NOMO-1 treated with dmso at 0.1 percent for 144 hours (cell line): ENCODE measurements around the gene TLR9.
A peak's percentile ranks its signal among the peaks of the same experiment; 100 is the strongest.

Source experiments
- DNase-seq: peaks from one replicate; lab custom pipeline; 2025; ENCODE audit not compliant: unreplicated experiment; lab: John Stamatoyannopoulos, UW

TLR9 gene

DNA sequence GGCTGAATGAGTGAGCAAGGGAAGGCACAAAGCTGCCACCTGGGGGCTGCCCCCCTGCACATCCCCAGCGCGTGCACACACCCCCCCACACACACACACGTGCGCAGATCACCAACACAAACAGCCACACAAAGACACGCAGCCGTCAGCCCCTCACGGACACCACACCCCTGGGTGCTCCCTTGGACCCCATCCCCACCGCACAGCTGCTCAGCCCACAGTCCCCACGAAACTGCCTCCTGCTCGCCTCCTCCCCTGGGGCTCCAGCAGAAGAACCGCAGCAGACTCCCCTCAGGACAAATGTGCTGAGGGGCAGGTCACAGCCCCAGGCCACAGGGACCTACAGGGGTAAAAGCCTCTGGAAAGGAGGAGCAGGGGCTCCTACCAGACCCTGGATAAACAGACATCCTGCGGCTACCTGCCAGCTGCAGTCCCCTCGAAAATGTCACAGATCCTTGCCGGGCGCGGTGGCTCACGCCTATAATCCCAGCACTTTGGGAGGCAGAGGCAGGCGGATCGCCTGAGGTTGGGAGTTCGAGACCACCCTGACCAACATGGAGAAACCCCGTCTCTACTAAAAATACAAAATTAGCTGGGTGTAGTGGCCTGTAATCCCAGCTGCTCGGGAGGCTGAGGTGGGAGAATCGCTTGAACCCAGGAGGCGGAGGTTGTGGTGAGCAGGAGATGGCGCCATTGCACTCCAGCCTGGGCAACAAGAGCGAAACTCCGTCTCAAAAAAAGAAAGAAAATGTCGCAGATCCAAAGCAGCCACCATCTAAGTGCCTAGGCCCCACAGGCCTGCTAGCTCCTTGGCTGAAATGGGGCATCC lies 7.0 kb upstream of the TLR9 start:
- no peak for DNase-seq

DNA sequence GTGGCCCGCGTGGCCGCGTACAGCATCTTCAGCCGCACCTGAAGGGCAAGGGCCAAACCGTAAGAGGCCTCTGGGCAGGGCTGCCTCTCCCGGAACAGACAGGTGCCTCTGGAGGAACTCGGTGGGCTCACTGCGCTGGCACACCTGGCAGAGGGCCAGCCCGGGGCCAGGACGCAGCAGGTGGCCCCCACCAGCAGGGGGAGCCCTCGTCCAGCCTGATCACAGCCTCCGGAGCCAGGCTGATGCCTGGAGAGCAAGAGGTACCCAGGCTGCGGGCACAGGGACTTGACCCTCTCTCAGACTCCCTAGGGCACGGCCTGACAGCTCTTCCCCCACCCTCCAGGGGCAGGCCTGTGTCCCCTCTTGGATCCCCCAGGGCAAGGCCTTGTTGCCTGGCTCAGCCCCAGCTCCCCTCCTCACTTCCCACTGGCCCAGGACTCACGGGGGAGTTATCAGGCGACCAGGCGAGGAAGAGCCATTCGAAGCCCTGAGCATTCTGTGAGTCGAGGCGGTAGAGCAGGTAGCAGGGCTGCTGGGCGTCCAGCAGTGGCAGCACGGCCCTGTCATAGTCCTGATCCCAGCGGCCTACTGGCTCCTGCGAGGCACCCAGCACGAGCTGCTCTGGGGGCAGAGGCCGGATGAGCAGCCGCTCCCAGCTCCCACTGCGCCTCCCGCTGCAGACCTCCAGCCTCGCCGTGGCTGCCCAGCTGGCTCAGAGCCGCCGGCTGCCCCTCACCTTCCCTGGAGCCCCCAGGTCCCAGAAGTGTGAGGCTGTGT lies 6.2 kb upstream of the TLR9 start:
- peak; percentile 33 for DNase-seq

DNA sequence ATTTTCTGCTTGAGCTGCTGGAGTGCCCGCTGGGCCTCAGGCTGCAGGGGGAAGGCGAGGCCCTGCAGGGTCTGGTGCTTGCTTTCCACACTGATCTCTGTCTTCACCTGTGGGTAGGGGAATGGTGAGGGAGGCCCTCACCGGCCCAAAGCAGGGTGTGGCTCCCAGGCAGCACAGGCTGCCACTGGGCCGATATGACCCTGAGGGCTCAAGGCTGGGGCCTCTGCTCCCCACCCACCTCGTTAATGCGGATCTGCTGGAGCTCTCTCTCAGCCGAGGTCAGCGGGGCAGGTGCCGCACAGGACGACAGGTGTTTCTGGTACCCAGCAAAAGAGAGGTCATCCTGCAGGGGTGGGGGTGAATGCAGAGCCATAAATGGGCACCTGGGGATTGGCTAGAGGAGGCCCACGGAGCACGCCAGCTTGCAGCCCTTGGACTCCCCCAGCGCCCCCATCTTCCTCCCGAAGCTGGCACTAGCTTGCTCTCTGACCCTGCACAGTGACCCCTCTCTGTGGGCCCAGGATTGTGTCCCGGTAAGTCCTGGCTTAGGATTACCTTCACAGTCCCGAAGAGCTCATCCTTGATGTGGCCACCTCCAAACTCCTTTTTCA lies 5.5 kb upstream of the TLR9 start:
- DNase-seq = no peak

DNA sequence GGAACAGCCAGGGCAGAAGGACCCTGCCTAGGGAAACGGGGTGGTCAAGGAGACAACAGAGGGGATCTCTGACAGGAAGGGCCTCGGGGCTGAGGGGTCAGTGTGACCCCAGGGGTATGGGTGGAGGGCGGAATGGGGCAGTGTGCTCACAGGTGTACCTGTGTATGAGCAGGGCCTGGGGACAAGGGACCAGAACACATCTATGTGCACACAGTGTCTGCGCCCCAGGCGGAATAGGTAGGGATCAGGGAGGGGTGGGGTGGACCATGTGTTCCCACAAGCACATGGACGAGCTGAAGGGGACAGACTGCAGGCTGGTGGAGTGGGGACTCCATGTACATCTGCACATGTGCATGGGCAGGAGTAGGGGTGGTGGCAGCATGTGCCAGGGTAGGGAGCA lies 5.0 kb upstream of the TLR9 start:
- DNase-seq = no peak

DNA sequence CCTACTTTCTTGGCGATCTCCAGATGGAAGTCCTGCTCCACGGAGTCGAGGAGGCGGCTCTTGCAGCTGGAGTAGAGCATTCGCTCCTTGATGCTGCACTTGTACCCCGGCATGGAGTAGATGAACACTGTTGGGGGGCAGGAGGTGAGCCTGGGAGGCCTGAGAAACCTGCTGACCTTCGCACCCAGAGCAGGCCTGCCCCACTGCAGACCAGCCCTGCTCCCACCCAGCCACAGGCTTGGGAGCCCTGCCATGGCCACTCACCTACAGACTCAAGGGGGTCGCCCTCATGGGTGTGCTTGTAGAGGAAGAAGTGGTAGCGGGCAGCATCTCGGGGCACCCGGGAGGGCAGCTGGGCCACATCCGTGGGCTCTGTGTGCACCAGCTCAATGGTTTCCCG lies 4.2 kb upstream of the TLR9 start:
- no peak for DNase-seq

DNA sequence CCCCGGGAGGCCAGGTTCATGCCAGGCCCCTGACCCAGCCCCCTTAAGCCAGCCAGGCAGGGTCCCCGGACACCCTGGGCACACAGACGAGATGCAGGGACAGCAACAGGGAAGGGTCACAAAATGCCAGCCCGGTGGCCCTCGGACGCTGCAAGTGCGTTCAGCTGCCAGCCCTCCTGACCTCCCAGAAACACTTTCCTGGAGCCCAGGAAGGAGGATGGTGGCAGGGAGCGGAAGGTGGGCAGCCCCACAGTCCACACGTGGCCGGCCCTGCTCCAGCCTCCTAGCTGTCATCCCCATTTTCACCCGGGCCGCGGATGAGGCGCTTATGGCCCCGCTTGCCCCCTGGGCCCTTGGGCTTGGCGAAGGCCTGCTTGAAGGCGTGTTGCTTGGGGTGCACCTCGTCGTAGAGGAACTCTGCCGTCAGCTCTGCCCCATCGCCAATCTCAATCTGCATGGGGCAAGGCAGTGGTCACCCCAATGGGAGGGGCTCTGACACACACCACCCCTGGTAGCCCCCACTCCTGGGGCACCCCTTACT lies 3.4 kb upstream of the TLR9 start:
- no peak for DNase-seq

DNA sequence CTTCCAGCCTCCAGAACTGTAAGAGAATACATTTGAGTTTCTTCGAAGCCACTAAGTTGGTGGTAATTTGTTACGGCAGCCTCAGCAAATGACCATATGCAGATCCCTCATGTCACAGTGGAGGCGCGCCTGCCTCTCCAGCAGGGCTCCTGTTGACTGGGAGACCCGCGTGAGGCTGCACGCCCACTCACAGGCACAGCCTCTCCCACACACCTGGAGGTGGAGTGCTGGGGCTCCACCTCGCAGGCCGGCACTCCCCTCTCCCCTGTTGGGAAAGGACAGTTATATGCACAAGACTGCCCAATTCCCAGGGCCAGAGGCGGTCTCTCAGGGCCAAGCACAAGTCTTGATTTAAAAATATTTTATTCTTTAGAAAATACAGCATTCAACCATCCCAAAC lies 2.8 kb upstream of the TLR9 start:
- DNase-seq = no peak

DNA sequence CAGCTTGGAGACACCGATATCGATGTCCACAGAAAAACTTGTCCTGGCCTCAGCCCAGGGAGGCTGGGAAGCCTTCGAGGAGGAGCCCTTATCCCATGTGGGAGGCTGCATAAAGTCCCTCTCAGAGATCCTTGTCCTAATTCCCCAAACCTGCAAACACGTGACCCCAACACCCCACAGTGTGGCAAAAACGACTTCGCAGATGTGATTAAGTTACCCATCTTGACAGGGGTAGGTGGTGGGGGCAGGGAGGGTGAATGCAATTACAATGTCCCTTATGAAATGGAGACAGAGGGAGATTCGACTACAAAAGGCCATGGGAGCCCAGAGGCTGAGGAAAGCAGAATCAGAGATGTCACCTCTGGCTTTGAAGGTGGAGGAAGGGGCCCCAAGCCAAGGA lies 2.3 kb upstream of the TLR9 start:
- DNase-seq = no peak

DNA sequence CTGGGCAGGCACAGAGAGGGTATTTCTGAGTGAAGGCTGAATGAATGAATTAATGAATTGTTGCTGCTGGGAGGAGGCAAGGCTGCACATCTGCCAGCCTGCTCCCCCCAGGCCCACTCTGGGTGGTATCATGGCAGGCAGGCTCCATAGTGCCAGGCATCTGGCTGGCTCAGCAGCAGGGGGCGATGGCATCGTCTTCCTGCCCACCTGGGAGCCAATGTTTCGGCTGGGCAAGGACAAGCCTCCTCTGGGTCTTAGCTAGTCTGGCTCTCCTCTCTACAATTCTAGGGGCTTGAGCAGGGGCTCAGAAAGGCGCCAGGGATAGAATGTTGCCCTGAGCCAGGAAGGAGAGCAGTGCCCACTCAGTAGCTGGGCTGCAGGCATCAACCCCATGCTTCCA lies 1.7 kb upstream of the TLR9 start:
- DNase-seq = no peak

DNA sequence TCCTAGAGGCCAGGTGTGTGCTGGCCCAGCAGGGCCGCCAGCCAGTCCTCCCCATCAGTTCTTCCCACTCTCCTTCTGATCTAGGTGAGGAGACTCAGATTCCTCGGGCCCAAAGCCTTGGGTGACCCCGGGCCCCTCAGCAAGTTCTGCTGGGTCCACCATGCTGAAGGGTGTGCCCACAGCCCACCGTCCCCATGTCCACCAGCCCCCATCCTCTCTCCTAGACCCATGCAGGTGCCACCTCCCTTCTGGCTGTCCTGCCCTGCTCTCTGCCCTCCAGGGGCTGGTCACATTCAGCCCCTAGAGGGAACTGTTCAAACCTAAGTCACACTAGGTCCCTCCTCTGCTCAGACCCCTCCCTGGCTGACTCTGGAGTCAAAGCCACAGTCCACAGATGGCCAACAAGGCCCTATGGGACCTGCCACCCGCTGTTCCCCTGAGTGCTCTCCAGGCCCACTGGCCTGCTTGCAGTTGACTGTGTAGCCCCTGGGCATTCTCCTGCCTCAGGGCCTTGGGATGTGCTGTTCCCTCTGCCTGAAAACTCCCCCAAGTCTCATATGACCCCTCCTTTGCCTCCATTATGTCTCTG lies 878 bp upstream of the TLR9 start:
- no peak for DNase-seq

DNA sequence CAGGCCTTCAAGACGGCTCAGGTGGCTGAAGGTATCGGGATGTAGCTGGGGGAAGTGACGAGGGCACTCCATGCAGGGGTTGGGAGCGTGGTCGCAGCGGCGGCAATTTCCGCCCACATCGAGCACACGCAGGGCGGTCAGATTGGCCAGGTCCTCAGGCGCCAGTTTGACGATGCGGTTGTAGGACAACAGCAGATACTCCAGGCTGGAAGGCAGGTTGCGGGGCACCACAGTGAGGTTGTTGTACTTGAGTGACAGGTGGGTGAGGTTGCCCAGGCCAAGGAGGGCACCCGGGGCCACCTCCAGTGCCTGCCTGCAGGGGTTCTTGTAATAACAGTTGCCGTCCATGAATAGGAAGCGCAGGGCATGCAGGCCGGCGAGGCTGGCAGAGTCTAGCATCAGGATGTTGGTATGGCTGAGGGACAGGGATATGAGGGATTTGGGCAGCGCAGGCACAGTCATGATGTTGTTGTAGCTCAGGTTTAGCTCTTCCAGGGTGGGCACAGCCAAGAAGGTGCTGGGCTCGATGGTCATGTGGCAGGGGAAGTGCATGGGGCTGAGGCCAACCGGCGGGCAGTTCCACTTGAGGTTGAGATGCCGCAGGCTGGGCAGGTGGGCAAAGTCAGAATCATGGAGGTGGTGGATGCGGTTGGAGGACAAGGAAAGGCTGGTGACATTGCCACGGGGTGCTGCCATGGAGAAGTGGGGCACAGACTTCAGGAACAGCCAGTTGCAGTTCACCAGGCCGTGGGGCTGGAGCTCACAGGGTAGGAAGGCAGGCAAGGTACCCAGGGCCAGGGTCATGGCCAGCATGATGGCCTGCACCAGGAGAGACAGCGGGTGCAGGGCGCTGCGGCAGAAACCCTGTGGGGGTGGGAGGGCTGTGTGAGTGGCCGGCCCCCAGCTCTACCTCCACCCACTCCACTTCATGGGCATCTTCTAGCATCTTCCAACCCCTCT lies 1.7 kb downstream of the TLR9 start:
- no peak for DNase-seq

DNA sequence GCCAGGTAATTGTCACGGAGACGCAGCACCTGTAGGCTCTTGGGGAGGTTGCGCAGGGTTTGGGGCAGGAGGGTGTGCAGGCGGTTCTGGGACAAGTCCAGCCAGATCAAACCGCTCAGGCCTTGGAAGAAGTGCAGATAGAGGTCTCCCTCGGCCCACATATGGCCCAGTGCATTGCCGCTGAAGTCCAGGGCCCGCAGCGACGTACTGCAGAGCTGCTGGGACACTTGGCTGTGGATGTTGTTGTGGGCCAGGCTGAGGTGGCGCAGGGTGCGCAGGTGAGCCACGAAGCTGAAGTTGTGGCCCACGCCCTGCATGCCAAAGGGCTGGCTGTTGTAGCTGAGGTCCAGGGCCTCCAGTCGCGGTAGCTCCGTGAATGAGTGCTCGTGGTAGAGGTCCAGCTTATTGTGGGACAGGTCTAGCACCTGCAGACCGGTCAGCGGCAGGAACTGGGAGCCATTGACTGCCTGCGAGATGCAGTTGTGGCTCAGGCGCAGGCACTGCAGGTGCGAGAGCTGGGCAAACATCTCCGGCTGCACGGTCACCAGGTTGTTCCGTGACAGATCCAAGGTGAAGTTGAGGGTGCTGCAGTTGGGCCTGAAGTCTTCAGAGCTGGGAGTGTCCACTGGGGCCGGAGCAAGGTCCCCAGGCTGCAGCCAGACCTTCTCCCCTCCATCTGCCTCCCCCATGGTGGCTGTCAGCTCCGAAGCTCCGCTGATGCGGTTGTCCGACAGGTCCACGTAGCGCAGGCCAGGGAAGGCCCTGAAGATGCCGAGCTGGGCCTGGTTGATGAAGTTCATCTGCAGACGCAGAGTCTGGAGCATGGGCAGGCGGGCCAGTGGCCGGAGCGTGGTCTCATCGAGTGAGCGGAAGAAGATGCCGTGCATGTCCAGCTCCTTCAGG lies 2.9 kb downstream of the TLR9 start:
- no peak for DNase-seq

DNA sequence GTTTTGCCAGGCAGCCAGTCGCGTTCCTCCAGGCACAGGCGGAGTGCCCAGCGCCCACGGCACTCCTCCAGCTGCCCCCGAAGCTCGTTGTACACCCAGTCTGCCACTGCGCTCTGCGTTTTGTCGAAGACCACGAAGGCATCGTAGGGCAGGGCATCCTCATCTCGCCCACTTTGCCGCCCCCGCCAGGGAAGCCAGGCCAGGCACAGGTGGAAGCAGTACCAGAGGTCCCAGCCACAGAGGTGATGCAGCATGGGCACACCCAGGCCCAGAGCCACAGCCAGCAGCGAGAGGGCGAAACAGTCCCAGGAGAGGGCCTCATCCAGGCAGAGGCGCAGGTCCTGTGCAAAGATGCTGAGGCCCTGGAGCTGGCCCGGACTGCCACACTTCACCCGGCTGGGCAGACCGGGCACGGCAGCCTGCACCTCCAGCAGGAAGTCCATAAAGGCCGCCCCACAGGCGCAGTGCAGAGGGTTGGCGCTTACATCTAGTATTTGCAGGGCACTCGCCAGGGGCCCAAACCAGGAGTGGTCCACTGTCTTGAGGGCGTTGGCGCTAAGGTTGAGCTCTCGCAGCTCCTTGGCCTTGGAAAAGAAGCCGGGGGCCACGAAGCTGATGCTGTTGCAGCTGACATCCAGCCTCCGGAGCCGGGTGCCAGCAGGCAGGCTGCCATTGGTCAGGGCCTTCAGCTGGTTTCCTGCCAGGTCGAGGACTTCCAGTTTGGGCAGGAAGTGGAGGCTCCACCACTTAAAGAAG lies 3.7 kb downstream of the TLR9 start:
- no peak for DNase-seq

DNA sequence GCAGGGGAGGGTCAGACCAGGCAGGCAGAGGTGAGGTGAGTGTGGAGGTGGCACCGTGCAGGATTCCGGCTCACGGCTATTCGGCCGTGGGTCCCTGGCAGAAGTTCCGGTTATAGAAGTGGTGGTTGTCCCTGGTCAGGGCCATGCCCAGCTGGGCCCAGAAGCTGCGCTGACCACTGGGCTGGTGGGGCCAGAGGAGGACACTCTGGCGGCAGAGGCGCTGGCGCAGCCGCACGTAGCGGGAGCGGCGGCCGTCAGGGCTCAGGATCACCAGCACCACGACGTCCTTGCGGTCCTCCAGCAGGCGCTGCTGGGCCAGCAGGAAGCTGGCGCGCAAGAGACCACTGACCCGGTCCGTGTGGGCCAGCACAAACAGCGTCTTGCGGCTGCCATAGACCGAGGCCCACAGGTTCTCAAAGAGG lies 4.3 kb downstream of the TLR9 start:
- DNase-seq = no peak

DNA sequence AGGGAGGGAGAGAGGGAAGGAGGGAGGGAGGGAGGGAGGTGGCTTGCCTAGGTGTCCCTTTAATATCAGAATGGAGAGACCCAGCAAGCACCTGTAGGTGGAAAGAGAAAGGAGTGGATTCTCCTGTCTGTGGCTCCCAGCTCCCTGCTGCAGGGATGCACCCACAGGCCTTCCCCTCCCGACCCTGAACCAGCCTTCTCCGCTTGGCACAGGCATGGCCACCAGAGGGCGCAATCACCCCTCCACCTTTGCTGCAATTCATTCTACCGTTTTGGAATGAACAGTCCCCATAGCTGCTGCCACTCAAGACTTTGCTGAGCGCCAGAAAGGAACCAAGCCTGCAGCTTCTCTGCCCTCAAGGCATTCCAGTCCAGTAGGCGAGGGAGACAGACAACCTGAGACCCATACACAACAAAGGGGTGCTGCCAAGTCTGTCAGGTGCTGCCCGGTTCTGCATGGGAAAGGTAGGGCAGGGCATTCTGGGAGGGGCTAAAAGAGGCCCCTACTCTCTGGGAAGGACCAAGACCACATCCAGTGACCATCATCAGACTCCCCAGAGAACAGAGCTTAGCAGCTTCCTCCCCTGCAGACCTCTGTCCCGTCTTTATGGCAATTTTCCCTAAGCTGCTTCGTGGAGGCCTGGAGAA lies 4.9 kb downstream of the TLR9 start:
- DNase-seq = peak; percentile 71

DNA sequence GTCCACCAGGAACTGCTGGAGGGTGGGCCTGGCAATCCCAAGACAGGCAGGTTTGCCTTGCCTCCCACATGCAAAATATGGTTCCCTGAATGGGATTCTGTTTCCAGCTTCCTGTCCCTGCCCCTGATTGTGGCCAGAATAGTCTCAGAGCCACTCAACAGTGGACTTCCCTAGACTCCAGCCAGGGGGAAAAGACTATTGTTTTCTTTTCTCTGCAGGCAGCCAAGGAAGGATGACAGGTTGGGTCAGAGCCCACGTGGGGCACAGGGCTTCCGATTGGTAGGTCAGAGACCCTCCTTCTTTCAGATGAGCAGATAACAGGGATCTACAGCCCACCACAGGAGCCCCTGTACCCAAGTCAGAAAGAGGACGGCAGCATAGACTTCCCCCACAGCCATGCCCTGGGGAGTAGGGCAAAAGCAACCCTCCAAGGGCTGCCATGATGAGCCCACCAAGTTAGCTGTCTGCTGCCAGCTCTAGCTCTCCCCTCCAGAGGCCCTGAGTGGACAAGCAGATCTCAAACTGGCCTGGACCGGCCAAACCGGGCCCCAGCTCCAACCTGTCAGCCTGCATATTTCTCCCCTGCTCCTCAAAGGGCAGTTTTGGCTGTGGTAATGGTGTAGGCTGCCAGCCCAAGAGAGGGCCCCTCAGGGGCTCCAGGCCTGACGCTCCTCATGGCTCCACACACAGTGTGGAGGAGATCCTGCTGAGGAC lies 6.4 kb downstream of the TLR9 start:
- DNase-seq = no peak

DNA sequence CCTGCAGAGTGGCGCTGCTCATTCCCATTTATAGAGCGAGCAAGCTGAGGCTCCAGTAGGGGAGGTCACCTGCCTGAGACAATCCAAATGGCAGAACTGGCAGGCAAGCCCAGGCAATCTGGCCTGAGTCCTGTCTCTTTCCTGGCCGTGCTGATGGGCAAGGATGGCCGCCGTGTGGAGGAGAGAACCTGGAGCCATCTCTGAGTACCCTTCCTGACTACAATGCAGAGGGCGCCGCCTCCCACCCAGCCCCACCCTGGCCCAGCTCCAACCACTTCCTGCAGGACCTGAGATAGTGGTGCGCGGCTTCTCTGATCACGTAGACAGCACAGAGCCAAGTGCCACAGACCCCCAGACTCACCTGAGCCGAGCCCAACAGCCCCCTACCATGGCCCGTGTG lies 7.0 kb downstream of the TLR9 start:
- no peak for DNase-seq
